IPS-NIHi7 (cell line): ENCODE measurements around the gene EMID1.
A peak's percentile ranks its signal among the peaks of the same experiment; 100 is the strongest.

Experiments
- DNase-seq: peaks from one replicate; pipeline ENCODE4 v3.0.0; 2012; ENCODE audit warnings: mixed read lengths; ENCODE audit errors: extremely low spot score

The EMID1 gene

DNA sequence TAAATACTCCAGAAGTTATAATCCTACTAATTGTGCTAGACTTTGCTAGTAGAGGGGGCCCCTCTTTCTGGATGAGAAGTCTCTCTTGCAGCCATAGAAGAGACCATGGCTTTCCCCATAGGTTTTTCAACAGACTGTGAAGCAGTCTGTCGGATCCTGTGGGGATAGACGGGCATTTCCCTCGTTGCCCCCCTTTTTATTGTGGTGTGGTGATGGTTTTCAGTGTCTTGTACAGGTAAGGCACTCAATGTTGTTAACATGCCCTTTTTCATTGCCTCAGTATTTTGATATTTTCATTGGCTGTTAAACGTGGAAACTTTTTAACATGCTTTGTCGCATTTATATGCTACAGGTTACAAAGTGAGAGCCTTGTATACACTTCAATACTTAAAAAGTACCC is 84.4 kb downstream of the EMID1 start:
- no peak for DNase-seq

DNA sequence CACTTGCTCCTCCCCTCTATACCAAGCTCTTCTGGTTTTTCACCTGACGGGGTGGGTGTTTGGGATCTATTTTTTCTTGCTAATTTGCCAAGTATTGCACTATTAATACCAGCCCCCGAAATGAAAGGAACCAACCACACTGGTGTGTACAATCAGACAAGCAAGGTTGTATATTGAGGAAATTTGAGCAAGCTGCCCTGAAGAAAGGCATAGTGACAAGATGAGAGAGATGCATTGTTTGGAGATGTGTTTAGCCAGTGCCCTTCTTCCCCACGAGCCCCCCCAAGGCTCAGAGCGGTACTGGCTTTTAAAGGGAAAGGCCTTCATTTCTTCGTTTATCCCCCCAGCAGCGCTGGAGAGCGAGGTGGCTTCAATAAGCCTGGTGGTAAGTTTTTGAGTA is 85.5 kb downstream of the EMID1 start:
- DNase-seq: no peak

GRCh38 chr22:29292379-29292778 is 86.7 kb downstream of the EMID1 start:
- DNase-seq: no peak

DNA sequence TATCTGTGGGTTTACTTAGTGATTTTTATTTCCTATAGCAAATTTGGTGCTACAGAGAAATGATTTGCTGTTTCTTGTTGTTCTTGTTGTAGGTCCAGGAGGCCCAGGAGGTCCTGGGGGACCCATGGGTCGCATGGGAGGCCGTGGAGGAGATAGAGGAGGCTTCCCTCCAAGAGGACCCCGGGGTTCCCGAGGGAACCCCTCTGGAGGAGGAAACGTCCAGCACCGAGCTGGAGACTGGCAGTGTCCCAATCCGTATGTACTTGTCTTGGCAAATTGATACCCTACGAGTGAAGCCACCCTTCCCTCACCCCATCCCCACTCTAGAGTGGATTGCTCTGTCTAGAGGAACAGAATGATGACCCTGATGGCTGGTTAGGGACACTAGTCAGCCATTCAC is 92.9 kb downstream of the EMID1 start:
- DNase-seq: no peak

- no peak for DNase-seq
Observed at GRCh38 chr22:29299136-29299900, 93.6 kb downstream of the EMID1 start.

DNA sequence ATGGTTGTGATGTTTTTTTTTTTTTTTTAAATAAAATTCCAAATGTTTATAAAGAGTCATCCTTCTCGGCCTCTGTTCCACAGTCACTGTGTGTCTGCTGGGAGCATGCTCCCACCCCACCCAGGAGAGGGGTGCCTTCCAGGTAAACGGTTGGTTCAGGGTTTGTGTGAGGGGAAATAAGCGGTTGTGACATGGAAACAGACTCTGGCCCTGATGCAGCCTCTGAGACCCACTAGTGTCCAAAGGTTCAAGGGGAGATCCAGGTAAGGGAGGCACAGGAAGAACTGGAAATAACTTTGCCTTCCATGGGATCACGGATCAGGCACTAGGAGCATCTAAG is 94.7 kb downstream of the EMID1 start:
- no peak for DNase-seq

DNA sequence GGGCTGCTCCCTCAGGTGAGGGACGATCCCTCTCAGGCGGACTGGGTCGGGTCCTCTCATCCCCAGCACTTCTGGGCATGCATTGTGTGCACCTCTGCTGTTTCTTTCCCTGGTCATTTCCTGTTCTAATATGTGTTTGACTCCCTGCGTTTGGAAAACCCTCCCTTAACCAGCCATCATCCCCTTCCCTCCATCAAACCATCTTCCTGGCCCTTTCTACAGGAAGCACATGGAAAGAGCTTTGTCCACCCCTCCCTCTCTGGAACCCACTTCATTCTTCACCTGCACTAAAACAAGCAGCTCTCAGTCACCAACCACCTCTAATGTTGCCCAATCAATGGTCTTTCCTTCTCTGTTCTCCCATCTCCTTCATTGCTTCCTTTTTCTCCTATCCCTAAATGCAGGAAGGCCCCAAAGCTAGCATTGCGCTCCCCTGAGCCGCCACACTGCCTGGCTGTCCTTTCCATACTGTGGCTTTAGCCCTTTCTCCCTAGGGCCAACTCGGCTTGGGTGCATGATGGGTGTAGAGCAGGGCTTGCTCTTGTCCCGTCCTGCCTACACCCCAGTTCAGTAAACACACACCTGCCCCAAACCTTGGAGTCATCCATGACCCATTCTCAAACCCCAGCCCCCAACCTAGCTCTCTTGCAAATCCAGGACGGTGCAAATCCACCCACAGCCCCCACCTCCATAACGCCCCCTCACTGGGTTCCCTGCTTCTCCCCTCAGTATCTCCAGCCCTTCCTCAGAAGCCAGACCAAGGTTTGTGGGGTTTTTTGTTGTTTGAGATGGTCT is 95.3 kb downstream of the EMID1 start:
- DNase-seq: no peak

DNA sequence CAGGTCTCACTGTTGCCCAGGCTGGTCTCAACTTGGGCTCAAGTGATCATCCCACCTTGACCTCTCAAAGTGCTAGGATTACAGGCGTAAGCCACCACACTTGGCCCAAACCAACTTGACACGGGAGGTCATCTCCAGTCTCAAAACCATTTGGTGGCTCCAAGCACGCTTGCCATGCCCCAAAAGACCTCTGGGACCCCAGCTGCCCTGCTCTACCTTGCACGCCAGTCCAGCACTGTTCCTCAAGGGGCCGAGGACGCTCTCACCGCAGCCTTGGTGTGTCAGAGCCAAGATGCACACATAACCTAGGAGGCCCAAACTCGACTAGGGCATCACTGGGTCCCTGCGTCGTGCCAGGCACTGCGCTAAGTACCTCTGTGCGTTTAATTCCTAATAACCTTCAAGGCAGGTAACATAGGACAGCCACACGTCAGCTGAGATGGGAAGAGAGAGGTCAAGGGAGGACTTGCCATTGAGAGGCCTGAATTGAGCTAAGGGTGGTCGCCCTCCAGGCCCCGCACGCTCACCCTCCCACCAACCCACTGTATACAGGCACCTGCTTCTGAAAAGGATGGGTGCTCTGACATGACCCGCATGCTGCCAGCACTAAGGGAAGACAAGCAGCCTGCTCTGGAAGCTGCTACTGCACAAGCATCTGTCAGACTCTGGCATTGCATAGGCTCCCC is 96.2 kb downstream of the EMID1 start:
- no peak for DNase-seq

- no peak for DNase-seq
Observed at GRCh38 chr22:29302402-29302680, 96.6 kb downstream of the EMID1 start.

DNA sequence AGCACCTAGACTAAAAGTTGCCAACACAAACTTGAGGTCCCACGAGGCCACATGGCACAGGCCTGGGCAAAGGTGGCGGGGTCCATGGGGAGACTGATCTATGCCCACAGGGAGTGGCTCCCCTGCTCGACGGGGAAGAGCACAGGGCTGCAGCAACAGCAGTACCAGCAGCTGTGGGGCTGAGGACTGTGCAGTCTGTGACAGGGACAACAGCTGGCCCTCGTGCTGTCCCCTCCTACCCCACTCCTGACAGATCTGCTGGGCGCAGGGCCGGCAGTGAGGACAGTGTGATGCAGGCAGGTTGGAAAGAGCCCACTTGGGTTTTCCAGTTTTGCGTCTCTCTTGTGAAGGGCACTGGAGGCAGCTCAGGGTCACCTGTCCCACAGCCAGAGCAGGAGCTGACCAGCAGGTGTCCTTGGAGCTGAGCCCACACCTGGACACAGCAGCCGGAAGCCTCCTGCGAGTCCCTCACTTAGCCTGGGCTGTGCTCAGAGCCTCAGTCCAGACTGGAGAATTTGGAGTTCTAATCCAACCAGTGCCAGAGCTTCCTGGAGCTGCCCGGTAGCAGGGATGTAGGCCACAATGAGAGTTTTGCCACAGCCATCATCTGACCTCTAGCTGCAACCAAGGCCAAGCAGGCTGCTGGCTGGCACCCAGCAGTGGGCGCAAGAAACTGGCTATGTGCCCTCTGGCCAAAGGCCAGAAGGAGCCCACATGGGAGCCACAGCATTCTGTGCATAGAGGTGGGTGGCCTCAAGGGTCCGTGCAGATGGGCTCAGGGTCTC is 97.2 kb downstream of the EMID1 start:
- DNase-seq: no peak

- no peak for DNase-seq
Observed at GRCh38 chr22:29305836-29306174, 100.1 kb downstream of the EMID1 start.

DNA sequence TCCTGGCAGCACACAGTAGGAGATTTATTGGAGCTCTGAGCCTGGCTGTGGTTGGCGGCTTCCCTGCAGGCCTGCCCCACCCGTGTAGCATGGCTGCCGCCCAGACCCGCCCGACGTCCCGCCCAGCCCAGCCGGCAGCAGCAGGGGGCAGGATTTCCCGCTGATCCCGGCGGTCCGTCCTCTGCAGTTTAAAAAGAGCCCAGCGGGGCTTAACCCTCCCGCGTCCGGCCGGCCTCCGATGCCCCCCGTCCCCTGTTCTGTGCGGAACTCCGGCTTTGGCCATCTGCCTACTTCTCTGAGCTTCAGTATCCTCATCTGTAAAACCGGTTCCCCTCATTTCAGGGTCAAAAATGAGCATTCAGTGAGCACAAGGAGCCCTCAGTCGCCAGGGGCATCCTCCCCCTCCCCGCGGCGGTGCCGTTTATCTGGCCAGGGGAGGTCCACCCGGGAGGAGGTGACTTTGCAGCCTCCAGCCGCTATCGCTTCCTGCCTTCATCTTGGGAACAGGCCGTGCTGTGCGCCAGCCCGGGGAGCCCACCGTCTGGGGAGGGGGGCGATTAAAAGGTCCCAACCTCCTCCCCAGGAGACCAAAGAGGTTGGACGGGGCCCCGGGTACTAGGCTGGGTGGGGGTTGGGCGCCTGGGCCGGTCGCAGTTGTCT is 100.6 kb downstream of the EMID1 start, which contains the start of gene GAS2L1:
Gene GAS2L1 (plus strand): TSS at position 476 of the 660 bp plus-strand sequence. CDS start 1,456 bp downstream, outside the sequence.
- peak; percentile 69 for DNase-seq

GRCh38 chr22:29306835-29307595 is 101.3 kb downstream of the EMID1 start:
- peak; percentile 87 for DNase-seq

GRCh38 chr22:29307596-29308147 is 102.0 kb downstream of the EMID1 start:
- DNase-seq: no peak

DNA sequence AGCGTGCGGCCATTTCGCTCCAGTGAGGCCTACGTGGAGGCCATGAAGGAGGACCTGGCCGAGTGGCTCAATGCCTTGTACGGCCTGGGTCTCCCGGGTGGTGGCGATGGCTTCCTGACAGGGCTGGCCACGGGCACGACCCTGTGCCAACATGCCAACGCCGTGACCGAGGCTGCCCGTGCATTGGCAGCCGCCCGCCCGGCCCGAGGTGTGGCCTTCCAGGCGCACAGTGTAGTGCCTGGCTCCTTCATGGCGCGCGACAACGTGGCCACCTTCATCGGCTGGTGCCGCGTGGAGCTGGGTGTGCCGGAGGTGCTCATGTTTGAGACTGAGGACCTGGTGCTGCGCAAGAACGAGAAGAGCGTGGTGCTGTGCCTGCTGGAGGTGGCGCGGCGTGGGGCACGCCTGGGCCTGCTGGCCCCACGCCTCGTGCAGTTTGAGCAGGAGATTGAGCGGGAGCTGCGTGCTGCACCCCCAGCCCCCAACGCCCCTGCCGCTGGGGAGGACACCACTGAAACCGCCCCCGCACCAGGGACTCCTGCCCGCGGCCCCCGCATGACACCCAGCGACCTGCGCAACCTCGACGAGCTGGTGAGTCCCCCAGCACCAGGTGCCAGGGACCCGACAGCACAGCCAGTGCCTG is 102.6 kb downstream of the EMID1 start:
- no peak for DNase-seq

GRCh38 chr22:29308791-29309262 is 103.1 kb downstream of the EMID1 start:
- no peak for DNase-seq
